HUES64 (cell line): ENCODE results near the gene NPHS1.

ENCODE experiments used
- H3K27ac ChIP-seq: 2 replicates; pipeline ENCODE4 v1.7.0; 2013; ENCODE audit warnings: low read depth, low read length, inconsistent platforms
- H3K27me3 ChIP-seq: 2 replicates; pipeline ENCODE4 v1.6.1; 2013; ENCODE audit warnings: mild to moderate bottlenecking, low read length; ENCODE audit not compliant: insufficient read depth
- H3K36me3 ChIP-seq: 2 replicates; pipeline ENCODE4 v1.6.1; 2013; ENCODE audit warnings: mild to moderate bottlenecking, low read length; ENCODE audit not compliant: insufficient read depth
- H3K4me1 ChIP-seq: 2 replicates; pipeline ENCODE4 v1.6.1; 2013; ENCODE audit warnings: mild to moderate bottlenecking, low read length, moderate library complexity; ENCODE audit not compliant: insufficient read depth
- H3K4me3 ChIP-seq: 2 replicates; pipeline ENCODE4 v1.5.1; 2013; ENCODE audit warnings: mild to moderate bottlenecking, low read length, moderate library complexity
- H3K9ac ChIP-seq: 2 replicates; pipeline ENCODE4 v1.6.1; 2013; ENCODE audit warnings: mild to moderate bottlenecking, low read depth, low read length
- H3K9me3 ChIP-seq: 2 replicates; pipeline ENCODE4 v1.6.1; 2013; ENCODE audit warnings: low read depth, low read length; ENCODE audit not compliant: insufficient read depth
- WGBS: fragments of 150-250, 120-280 bp; methylation state at CpG from one replicate; pipeline ENCODE4 v1.1.7; 2013; ENCODE audit warnings: missing lambda C conversion rate; 5-methylcytosine and 5-hydroxymethylcytosine counted together

NPHS1 gene

GRCh38 chr19:35790981-35791813 lies 61.1 kb downstream of the NPHS1 start:
- 78% methylated on average over 20 of the region's 20 CpGs for WGBS

GRCh38 chr19:35789978-35790944 lies 62.0 kb downstream of the NPHS1 start:
- Histone ChIP-seq H3K36me3 (no peaks in the 10 kb centered on the region), H3K27ac (no peak overlapping the region), H3K9ac (no peak overlapping the region), H3K4me1 (no peaks in the 10 kb centered on the region), H3K9me3 (no peaks in the 10 kb centered on the region), H3K4me3 (no peak overlapping the region), H3K27me3 (peaks cover under 1% of the 10 kb centered on the region)
- 91% methylated on average over 19 of the region's 19 CpGs for WGBS

More at GRCh38 chr19:35790981-35791813, 61.1 kb downstream of the NPHS1 start:
- Histone ChIP-seq H3K4me1 (no peaks in the 10 kb centered on the region), H3K4me3 (no peak overlapping the region), H3K9ac (no peak overlapping the region), H3K27ac (no peak overlapping the region), H3K9me3 (no peaks in the 10 kb centered on the region), H3K36me3 (no peaks in the 10 kb centered on the region), H3K27me3 (peaks cover 9% of the 10 kb centered on the region)

GRCh38 chr19:35789195-35789977 lies 62.9 kb downstream of the NPHS1 start:
- Histone ChIP-seq H3K27me3 (no peaks in the 10 kb centered on the region; the same call in 1 of the 2 replicates), H3K36me3 (no peaks in the 10 kb centered on the region), H3K4me1 (no peaks in the 10 kb centered on the region), H3K27ac (no peak overlapping the region), H3K9me3 (no peaks in the 10 kb centered on the region), H3K9ac (no peak overlapping the region), H3K4me3 (no peak overlapping the region)
- 83% methylated on average over 11 of the region's 11 CpGs for WGBS

GRCh38 chr19:35788205-35788960 lies 63.9 kb downstream of the NPHS1 start:
- Histone ChIP-seq H3K36me3 (no peaks in the 10 kb centered on the region), H3K4me1 (no peaks in the 10 kb centered on the region), H3K9ac (no peak overlapping the region), H3K9me3 (no peaks in the 10 kb centered on the region), H3K27ac (no peak overlapping the region), H3K4me3 (no peak overlapping the region), H3K27me3 (no peaks in the 10 kb centered on the region; the same call in 1 of the 2 replicates)
- 83% methylated on average over 10 of the region's 12 CpGs for WGBS

GRCh38 chr19:35787227-35787799 lies 65.0 kb downstream of the NPHS1 start:
- Histone ChIP-seq H3K4me1 (no peaks in the 10 kb centered on the region), H3K36me3 (no peaks in the 10 kb centered on the region), H3K9me3 (no peaks in the 10 kb centered on the region), H3K4me3 (no peak overlapping the region), H3K27me3 (no peaks in the 10 kb centered on the region), H3K9ac (no peak overlapping the region), H3K27ac (no peak overlapping the region)
- WGBS: 95% methylated on average over 15 of the region's 15 CpGs

- H3K36me3 ChIP-seq: no peaks in the 10 kb centered on the region
- H3K4me3 ChIP-seq: no peak overlapping the region
- no peaks in the 10 kb centered on the region for H3K9me3 ChIP-seq
- WGBS: 92% methylated on average over 31 of the region's 31 CpGs
- no peaks in the 10 kb centered on the region for H3K27me3 ChIP-seq
- no peaks in the 10 kb centered on the region for H3K4me1 ChIP-seq
- H3K9ac ChIP-seq: no peak overlapping the region
- no peak overlapping the region for H3K27ac ChIP-seq
Measured at GRCh38 chr19:35786299-35787160, 65.8 kb downstream of the NPHS1 start.

GRCh38 chr19:35785339-35785627 lies 67.0 kb downstream of the NPHS1 start:
- H3K4me1 ChIP-seq: no peaks in the 10 kb centered on the region
- H3K9ac ChIP-seq: peak overlapping the region; percentile 40; the same call in 1 of the 2 replicates
- no peaks in the 10 kb centered on the region for H3K36me3 ChIP-seq
- no peak overlapping the region for H3K27ac ChIP-seq
- WGBS: 76% methylated on average over 10 of the region's 10 CpGs
- no peaks in the 10 kb centered on the region for H3K9me3 ChIP-seq
- no peaks in the 10 kb centered on the region for H3K27me3 ChIP-seq
- H3K4me3 ChIP-seq: peak overlapping the region; percentile 48

- H3K9me3 ChIP-seq: no peaks in the 10 kb centered on the region
- H3K27ac ChIP-seq: no peak overlapping the region
- H3K27me3 ChIP-seq: no peaks in the 10 kb centered on the region
- WGBS: 12% methylated on average over 41 of the region's 45 CpGs
- H3K4me1 ChIP-seq: no peaks in the 10 kb centered on the region
- no peaks in the 10 kb centered on the region for H3K36me3 ChIP-seq
- peak overlapping the region; percentile 40; the same call in 1 of the 2 replicates for H3K9ac ChIP-seq
- H3K4me3 ChIP-seq: peak overlapping the region; percentile 53
Measured at GRCh38 chr19:35784503-35785338, 67.6 kb downstream of the NPHS1 start.
